Measurements from ENCODE around the gene NKD1.

- TF ChIP-seq CTCF (IDR thresholded peaks at IDR 0.05) (no peak), POLR2A (IDR thresholded peaks at IDR 0.05) (no peak)
Observed at GRCh38 chr16:50521246-50521900, 26.8 kb upstream of the NKD1 start.
